Activated T-helper 17 cell treated with anti-CD3 and anti-CD28 coated beads, Interleukin-2, amount 50 U/mL, for 72 hours (primary cell): ENCODE data around the gene BCL11B. TPM values are rescaled to one million over a fixed set of nuclear protein-coding genes. Genes with fewer than 3 reads are reported as not detected.

ENCODE experiments used
- ATAC-seq: fragments of 150-1000 bp; cut with Tn5 transposase; replicated peaks from 2 replicates; pipeline ENCODE4 v1.10.0; 2021; ENCODE audit warnings: mild to moderate bottlenecking, moderate library complexity
- H3K27ac Mint-ChIP-seq: one replicate; pipeline ENCODE4 v1.8.0; 2022; ENCODE audit warnings: mixed read lengths
- H3K27me3 Mint-ChIP-seq: one replicate; pipeline ENCODE4 v1.8.0; 2022; ENCODE audit warnings: mixed read lengths
- H3K36me3 Mint-ChIP-seq: one replicate; pipeline ENCODE4 v1.8.0; 2022; ENCODE audit warnings: low read depth, mild to moderate bottlenecking, mixed read lengths
- H3K4me1 Mint-ChIP-seq: one replicate; pipeline ENCODE4 v1.8.0; 2022; ENCODE audit warnings: mixed read lengths
- H3K4me3 Mint-ChIP-seq: one replicate; pipeline ENCODE4 v1.8.0; 2022; ENCODE audit warnings: mild to moderate bottlenecking, mixed read lengths
- H3K9me3 Mint-ChIP-seq: one replicate; pipeline ENCODE4 v1.8.0; 2022; ENCODE audit warnings: mixed read lengths
- total RNA-seq, 2 donors: library from RNA; stranded (reverse); gene quantifications; one replicate each; pipeline ENCODE4 v1.2.3, GENCODE V29; 2022

The BCL11B gene
- total RNA-seq, 2 donors from 2014 or later, result 51.4 to 52.9 TPM

DNA sequence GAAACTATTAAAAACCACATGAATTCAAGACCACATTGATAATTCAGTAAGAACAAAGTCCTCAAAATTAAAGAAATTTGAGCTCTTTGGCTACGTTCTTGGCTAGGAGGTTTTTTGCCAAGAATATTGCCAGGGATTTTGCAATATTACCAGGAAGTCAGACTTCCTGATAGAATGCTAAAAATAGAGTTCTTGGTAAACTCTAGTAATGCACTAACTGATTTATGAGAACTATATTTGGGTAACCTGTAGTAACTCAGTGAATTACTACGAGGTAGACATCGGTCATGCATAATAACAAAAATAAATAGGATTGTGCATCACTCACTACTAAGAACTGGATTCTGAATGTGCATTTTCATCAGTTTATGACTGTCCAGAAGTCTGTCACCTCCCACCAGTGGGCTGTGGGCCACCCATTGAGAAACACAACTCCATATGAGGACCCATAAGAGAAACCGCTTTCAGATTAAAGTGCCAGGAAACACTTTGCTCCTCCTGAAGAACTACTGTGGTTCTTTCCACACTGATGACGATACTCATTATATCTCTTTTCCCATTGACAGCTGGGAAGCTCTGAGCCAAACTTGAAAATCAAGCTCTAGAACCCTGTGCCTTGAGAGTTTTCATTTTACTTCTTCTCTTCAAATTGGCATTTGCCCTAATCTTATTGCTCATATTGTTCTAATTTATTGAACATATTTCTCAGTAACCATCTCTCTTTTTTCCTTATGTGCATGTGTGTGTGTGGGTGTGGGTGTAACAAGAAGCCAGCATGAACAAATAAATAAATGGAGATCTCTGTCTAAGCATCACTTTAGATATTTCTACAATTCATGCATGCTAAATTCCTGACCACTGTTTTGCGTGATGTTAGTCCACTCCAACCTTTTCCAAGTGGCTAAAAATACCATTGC is 116.6 kb downstream of the BCL11B start:
- Mint-ChIP-seq H3K36me3 (no peaks in the 10 kb centered on the region), H3K9me3 (no peaks in the 10 kb centered on the region), H3K27me3 (no peaks in the 10 kb centered on the region), H3K4me3 (no peak overlapping the region), H3K4me1 (no peaks in the 10 kb centered on the region), H3K27ac (no peak overlapping the region)
- ATAC-seq, result peak; percentile 21

- no peaks in the 10 kb centered on the region for H3K9me3 Mint-ChIP-seq
- no peaks in the 10 kb centered on the region for H3K36me3 Mint-ChIP-seq
- no peak overlapping the region for H3K27ac Mint-ChIP-seq
- no peak for ATAC-seq
- H3K27me3 Mint-ChIP-seq, result no peaks in the 10 kb centered on the region
- no peaks in the 10 kb centered on the region for H3K4me1 Mint-ChIP-seq
- H3K4me3 Mint-ChIP-seq, result no peak overlapping the region
Measured at GRCh38 chr14:99150236-99150635, 121.8 kb downstream of the BCL11B start.

GRCh38 chr14:99148861-99149610 is 123.0 kb downstream of the BCL11B start:
- ATAC-seq, result no peak
- no peak overlapping the region for H3K4me3 Mint-ChIP-seq

GRCh38 chr14:99148131-99148530 is 123.9 kb downstream of the BCL11B start:
- Mint-ChIP-seq H3K36me3 (no peaks in the 10 kb centered on the region), H3K4me3 (no peak overlapping the region)
- no peak for ATAC-seq

More at GRCh38 chr14:99148861-99149610, 123.0 kb downstream of the BCL11B start:
- H3K4me1 Mint-ChIP-seq, result no peaks in the 10 kb centered on the region
- no peak overlapping the region for H3K27ac Mint-ChIP-seq
- no peaks in the 10 kb centered on the region for H3K27me3 Mint-ChIP-seq
- no peaks in the 10 kb centered on the region for H3K36me3 Mint-ChIP-seq
- no peaks in the 10 kb centered on the region for H3K9me3 Mint-ChIP-seq

DNA sequence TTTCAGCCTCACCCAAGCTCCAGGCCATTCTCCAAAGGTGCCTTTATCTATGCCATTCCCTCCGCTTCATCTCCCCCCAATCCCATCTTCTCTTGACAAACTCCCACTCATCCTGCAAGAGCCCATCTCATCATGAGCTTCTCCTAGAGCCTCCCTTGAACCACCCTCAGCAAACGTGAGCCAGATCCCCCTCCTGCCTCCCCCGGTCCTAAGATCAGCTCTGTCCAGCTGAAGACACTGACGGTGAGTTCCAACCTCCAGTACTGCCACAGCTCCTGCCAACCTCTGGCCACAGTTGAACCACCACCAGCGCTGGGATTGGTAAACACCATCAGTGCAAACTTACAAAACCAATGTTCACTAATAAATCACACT is 124.6 kb downstream of the BCL11B start:
- Mint-ChIP-seq H3K36me3 (no peaks in the 10 kb centered on the region), H3K4me1 (no peaks in the 10 kb centered on the region), H3K9me3 (no peaks in the 10 kb centered on the region), H3K4me3 (no peak overlapping the region), H3K27me3 (no peaks in the 10 kb centered on the region), H3K27ac (no peak overlapping the region)
- no peak for ATAC-seq

More at GRCh38 chr14:99148131-99148530, 123.9 kb downstream of the BCL11B start:
- H3K9me3 Mint-ChIP-seq, result no peaks in the 10 kb centered on the region
- no peaks in the 10 kb centered on the region for H3K27me3 Mint-ChIP-seq
- H3K4me1 Mint-ChIP-seq, result no peaks in the 10 kb centered on the region
- no peak overlapping the region for H3K27ac Mint-ChIP-seq

DNA sequence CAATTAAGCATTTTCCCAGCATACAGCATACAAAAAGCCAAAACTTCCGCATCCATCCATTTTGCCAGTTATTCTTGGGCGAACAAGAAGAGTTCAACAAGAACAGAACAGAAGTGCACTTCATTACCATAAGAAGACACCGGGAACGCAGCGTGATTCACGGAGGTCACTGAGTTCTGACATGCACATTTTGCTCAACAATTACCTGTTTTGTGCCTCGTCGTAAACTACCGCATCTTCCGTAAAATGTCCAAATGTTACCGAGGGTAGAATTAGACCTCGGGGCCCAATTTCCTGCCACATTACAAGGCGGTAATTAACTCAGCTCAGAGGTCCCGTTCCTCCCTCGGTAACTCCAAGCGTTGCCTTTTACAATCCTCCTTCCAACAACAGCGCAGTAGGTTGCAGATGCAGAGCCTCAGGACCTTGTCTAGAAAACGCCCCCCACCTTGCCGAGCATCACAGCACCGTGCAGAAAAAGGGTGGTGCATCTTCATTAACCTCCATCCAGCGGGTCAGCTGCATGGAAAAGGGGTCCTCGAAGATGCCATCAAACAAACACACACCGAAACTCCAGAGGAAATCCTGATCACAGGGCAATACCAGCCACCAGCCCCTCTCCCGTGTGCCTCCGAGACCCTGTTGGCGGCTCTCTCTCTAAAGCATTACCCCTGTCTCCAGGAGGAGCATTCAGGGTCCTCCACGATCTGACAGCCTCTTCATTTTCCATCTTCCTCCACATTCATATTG is 125.2 kb downstream of the BCL11B start:
- H3K27me3 Mint-ChIP-seq, result no peaks in the 10 kb centered on the region
- no peak overlapping the region for H3K4me3 Mint-ChIP-seq
- no peaks in the 10 kb centered on the region for H3K36me3 Mint-ChIP-seq
- H3K27ac Mint-ChIP-seq, result no peak overlapping the region
- no peaks in the 10 kb centered on the region for H3K9me3 Mint-ChIP-seq
- no peaks in the 10 kb centered on the region for H3K4me1 Mint-ChIP-seq
- no peak for ATAC-seq

GRCh38 chr14:99145307-99145706 is 126.7 kb downstream of the BCL11B start:
- Mint-ChIP-seq H3K4me1 (peaks cover 3% of the 10 kb centered on the region), H3K4me3 (no peak overlapping the region), H3K27me3 (no peaks in the 10 kb centered on the region), H3K9me3 (no peaks in the 10 kb centered on the region), H3K27ac (no peak overlapping the region), H3K36me3 (no peaks in the 10 kb centered on the region)
- ATAC-seq, result no peak

GRCh38 chr14:99143793-99144192 is 128.2 kb downstream of the BCL11B start:
- no peaks in the 10 kb centered on the region for H3K36me3 Mint-ChIP-seq
- H3K27me3 Mint-ChIP-seq, result no peaks in the 10 kb centered on the region
- no peak overlapping the region for H3K27ac Mint-ChIP-seq
- peaks cover 3% of the 10 kb centered on the region for H3K4me1 Mint-ChIP-seq
- no peaks in the 10 kb centered on the region for H3K9me3 Mint-ChIP-seq
- ATAC-seq, result no peak
- no peak overlapping the region for H3K4me3 Mint-ChIP-seq

DNA sequence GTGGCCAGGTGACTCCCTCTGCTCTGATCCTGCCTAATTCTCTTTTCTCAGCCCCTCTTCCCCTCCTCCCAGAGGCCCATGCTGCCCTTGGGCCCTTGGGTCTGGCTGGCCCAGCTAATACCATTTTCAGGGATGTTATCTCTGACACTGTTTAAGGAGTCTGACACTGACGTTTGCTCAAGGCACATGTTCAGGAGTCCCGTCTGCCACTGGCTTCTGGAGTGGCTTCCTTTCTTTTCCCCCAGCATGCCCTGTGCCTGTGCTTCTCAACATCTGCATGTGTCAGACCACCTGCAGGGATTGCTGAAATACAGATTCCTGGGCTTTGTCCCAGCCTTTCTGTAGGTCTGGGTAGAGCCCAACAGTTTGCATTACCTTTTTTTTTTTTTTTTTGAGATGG is 128.9 kb downstream of the BCL11B start:
- no peak for ATAC-seq
- Mint-ChIP-seq H3K27ac (no peak overlapping the region), H3K4me1 (peaks cover 8% of the 10 kb centered on the region), H3K36me3 (no peaks in the 10 kb centered on the region), H3K4me3 (no peak overlapping the region), H3K27me3 (no peaks in the 10 kb centered on the region), H3K9me3 (no peaks in the 10 kb centered on the region)

GRCh38 chr14:99141236-99141635 is 130.8 kb downstream of the BCL11B start:
- Mint-ChIP-seq H3K9me3 (no peaks in the 10 kb centered on the region), H3K4me3 (no peak overlapping the region), H3K4me1 (peaks cover 18% of the 10 kb centered on the region), H3K36me3 (no peaks in the 10 kb centered on the region), H3K27me3 (no peaks in the 10 kb centered on the region), H3K27ac (no peak overlapping the region)
- no peak for ATAC-seq

DNA sequence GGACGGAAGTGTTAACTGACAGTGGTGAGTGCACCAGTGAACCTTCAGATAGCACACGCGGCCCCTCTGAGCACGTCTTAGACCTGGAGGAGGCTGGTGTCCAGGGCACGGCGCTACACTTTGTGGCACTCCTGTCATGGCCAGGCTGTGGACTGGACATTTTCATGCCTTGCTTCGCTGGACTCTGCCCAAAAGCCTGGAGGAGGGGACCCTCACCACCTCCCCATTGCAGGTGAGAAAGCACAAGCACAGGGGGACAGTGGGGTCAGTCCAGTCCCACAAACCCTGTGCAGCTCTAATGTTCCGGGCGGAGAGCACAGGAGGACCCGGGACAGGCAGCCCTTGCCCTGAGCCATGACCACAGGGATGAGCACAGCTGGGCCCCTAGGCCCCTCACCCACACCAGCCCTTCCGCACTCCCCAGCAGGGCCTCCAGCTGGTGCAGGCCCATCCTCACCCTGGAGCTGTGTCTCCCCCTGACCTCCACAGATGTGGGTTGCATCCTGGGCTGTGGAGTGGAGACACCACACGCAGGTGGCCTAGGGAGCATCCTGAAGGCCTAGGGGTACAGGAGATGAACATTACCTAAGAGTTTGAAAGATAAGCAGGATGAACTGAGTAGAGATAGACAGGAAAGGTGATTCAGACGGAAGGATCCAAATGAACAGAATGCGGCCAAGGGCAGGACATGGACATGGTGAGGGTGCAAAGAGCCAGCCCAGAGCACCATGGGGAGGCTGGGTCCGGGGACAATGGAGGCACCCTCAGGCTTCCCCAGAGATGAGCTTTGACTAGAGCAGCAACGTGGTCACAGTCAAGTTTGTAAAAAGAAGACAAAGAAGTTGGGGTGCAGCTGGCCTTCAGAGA is 132.8 kb downstream of the BCL11B start:
- no peaks in the 10 kb centered on the region for H3K27me3 Mint-ChIP-seq
- H3K4me3 Mint-ChIP-seq, result no peak overlapping the region
- no peaks in the 10 kb centered on the region for H3K36me3 Mint-ChIP-seq
- no peaks in the 10 kb centered on the region for H3K9me3 Mint-ChIP-seq
- H3K4me1 Mint-ChIP-seq, result peaks cover 18% of the 10 kb centered on the region
- no peak overlapping the region for H3K27ac Mint-ChIP-seq
- ATAC-seq, result no peak

GRCh38 chr14:99137913-99138571 is 134.0 kb downstream of the BCL11B start:
- H3K27ac Mint-ChIP-seq, result peak overlapping the region; percentile 49
- peaks cover 18% of the 10 kb centered on the region for H3K4me1 Mint-ChIP-seq
- H3K4me3 Mint-ChIP-seq, result peak overlapping the region; percentile 45
- H3K27me3 Mint-ChIP-seq, result no peaks in the 10 kb centered on the region
- H3K36me3 Mint-ChIP-seq, result no peaks in the 10 kb centered on the region
- peak; percentile 82 for ATAC-seq
- no peaks in the 10 kb centered on the region for H3K9me3 Mint-ChIP-seq

DNA sequence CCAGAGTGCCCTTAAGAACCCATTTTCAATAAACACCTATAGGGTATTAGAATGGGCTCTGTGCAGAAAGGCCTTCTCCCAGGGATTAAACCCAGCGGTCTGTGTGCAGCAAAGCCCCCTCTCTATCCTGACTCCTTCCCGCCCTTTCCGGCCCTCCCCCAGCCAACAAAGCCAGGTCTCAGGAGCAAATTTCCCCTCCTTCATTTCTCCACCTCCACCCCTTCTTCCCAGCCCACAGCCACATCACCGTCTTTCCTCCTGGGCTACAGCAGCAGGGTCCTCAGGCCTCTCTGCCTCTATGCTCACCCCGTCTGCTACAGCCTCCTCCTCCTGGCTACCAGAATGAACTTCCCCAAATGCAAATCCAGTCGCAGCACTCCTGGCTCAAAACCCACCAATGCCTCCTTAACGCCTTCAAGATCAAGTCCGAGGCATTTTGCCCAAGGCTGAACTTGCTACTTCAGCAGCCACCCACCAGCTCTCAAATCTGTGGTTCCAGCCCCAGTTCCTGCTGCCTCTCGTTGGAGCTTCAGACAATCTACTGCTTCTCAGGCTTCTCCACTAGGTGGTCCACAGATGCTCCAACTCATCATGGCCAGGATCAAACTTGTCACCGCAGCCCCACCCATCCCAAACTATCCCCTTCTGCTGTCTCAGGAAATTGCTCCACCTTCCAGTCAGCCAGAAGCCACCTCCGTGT is 134.8 kb downstream of the BCL11B start:
- Mint-ChIP-seq H3K4me1 (peaks cover 18% of the 10 kb centered on the region), H3K9me3 (no peaks in the 10 kb centered on the region), H3K27ac (peak overlapping the region; percentile 49), H3K36me3 (no peaks in the 10 kb centered on the region), H3K27me3 (no peaks in the 10 kb centered on the region), H3K4me3 (peak overlapping the region; percentile 45)
- ATAC-seq, result no peak
